Prostate gland (tissue), 2 donors: ENCODE measurements around the gene CACYBP. TPM values are rescaled to one million over a fixed set of nuclear protein-coding genes. Genes with fewer than 3 reads are reported as not detected.
"Not testable (repeated sequence)": the region's sequence is repeated elsewhere in the genome, so short reads cannot be mapped to it uniquely, and the experiment has no call there.

Experiments used
- DNase-seq: peaks from one replicate; pipeline ENCODE4 v3.0.0-alpha.2; 2019; ENCODE audit warnings: low spot score
- H3K27ac ChIP-seq, 2 donors: fragments of 200-600 bp; sonication (generic); 2 replicates each; pipeline ENCODE4 v1.5.1; 2017 to 2019
- H3K27me3 ChIP-seq: fragments of 200-600 bp; sonication (generic); replicated peaks from 2 replicates; pipeline ENCODE4 v1.5.1; 2019; ENCODE audit not compliant: insufficient read depth
- H3K36me3 ChIP-seq, 2 donors: fragments of 200-600 bp; sonication (generic); 1 replicate in 1 of 2; 2 replicates in 1 of 2; pipeline versions ENCODE4 v1.5.1 to v1.8.1; 2017 to 2019
- H3K4me1 ChIP-seq: fragments of 200-600 bp; sonication (generic); replicated peaks from 2 replicates; pipeline ENCODE4 v1.5.1; 2019
- H3K4me3 ChIP-seq, 2 donors: fragments of 200-600 bp; sonication (generic); 2 replicates each; pipeline ENCODE4 v1.5.1; 2017 to 2019
- H3K9me3 ChIP-seq: fragments of 200-600 bp; sonication (generic); 2 replicates; pipeline ENCODE4 v1.5.1; 2017
- POLR2A ChIP-seq: fragments of 450-650 bp; IDR thresholded peaks from one replicate; pipeline ENCODE4 v1.6.1; 2016; ENCODE audit warnings: antibody characterized with exemption, mild to moderate bottlenecking
- POLR2AphosphoS5 ChIP-seq: sonication (generic); formaldehyde crosslinking; IDR thresholded peaks from one replicate; pipeline ENCODE4 v1.6.1; 2017; ENCODE audit warnings: antibody characterized with exemption
- whole genome bisulfite sequencing: methylation state at CpG from one replicate; pipeline ENCODE4 v1.1.5; 2018; 5-methylcytosine and 5-hydroxymethylcytosine counted together
- intact Hi-C: fragments of 100-400 bp; cut with DNase I; formaldehyde crosslinking; loops from one replicate; pipeline ENCODE4 v1.14.2; 2022
- total RNA-seq, 2 donors: library from RNA; depleted of rRNA; stranded (reverse); fragments of >200 nt; gene quantifications; one replicate each; pipeline ENCODE4 v1.1.0, GENCODE V29; 2016
- TF ChIP-seq, protein P1 (sequence below), 4 experiments: fragments of 200-600 bp in 2 of 4; fragments of 450-650 bp in 2 of 4; sonication (generic) in 2 of 4; IDR thresholded peaks; 1 replicate in 3 of 4; 2 replicates in 1 of 4; pipeline ENCODE4 v1.5.1; 2016 to 2019; ENCODE audit warnings: antibody characterized with exemption in 4 of 4, mild to moderate bottlenecking in 2 of 4, moderate library complexity in 2 of 4

Gene CACYBP
- total RNA-seq, 2 donors from 2014 or later, result 151 to 199 TPM

DNA sequence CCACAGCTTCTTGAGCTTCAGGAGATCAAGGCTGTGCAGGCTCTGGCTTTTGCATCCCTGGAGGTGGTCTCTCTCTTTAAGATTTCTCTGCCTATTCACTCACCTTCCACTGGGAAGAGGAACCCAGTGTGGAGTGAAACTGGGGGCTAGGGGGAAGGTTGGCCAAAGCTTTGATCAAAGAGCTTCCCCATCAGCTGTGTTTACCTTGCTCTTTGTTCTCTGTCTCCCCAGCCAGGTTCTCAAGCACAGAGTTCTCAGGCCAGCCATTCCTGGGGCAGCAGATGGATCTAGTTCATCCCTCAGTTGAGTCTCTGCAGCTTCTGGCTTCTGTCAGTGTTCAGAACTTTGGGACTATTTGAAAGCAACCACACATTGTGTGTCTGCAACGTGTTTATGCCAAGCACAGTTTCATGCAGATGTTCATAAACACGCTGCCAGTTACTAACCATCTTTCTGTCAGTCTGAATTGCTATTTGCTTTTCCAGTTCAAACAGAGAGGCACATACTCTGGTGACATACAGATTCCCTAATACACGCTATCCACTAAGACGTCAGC, 40.7 kb downstream of the CACYBP start:
- Histone ChIP-seq H3K9me3 (no peaks in the 10 kb centered on the region), H3K4me3 (no peak overlapping the region), H3K27me3 (no peaks in the 10 kb centered on the region), H3K27ac (no peak overlapping the region), H3K36me3 (no peaks in the 10 kb centered on the region), H3K4me1 (no peaks in the 10 kb centered on the region)
- intact Hi-C loops, result no loop called here
- DNase-seq, result no peak
- TF ChIP-seq, protein P1, sequence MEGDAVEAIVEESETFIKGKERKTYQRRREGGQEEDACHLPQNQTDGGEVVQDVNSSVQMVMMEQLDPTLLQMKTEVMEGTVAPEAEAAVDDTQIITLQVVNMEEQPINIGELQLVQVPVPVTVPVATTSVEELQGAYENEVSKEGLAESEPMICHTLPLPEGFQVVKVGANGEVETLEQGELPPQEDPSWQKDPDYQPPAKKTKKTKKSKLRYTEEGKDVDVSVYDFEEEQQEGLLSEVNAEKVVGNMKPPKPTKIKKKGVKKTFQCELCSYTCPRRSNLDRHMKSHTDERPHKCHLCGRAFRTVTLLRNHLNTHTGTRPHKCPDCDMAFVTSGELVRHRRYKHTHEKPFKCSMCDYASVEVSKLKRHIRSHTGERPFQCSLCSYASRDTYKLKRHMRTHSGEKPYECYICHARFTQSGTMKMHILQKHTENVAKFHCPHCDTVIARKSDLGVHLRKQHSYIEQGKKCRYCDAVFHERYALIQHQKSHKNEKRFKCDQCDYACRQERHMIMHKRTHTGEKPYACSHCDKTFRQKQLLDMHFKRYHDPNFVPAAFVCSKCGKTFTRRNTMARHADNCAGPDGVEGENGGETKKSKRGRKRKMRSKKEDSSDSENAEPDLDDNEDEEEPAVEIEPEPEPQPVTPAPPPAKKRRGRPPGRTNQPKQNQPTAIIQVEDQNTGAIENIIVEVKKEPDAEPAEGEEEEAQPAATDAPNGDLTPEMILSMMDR (IDR thresholded peaks at IDR 0.05), result no peak
- TF ChIP-seq POLR2A (no peak), POLR2AphosphoS5 (no peak)
- 63% methylated on average over 4 of the region's 4 CpGs for WGBS

DNA sequence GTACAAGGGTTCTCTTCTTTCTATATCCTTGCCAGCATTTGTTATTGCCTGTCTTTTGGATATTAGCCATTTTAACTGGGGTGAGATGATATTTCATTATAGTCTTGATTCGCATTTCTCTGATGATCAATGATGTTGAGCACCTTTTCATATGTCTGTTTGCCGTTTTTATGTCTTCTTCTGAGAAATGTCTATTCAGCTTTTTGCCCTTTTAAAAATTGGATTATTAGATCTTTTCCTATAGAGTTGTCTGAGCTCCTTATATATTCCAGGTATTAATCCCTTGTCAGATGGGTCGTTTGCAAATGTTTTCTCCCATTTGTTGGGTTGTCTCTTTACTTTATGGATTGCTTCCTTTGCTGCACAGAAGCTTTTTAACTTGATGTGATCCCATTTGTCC, 42.9 kb downstream of the CACYBP start:
- Histone ChIP-seq H3K9me3 (no peaks in the 10 kb centered on the region), H3K4me1 (no peaks in the 10 kb centered on the region), H3K36me3 (no peaks in the 10 kb centered on the region), H3K27ac (no peak overlapping the region), H3K4me3 (no peak overlapping the region), H3K27me3 (no peaks in the 10 kb centered on the region)
- WGBS, result 79% methylated on average over 3 of the region's 3 CpGs
- intact Hi-C loops, result no loop called here
- DNase-seq, result no peak
- TF ChIP-seq, protein P1 (IDR thresholded peaks at IDR 0.05), result no peak
- TF ChIP-seq POLR2AphosphoS5 (no peak), POLR2A (no peak)

DNA sequence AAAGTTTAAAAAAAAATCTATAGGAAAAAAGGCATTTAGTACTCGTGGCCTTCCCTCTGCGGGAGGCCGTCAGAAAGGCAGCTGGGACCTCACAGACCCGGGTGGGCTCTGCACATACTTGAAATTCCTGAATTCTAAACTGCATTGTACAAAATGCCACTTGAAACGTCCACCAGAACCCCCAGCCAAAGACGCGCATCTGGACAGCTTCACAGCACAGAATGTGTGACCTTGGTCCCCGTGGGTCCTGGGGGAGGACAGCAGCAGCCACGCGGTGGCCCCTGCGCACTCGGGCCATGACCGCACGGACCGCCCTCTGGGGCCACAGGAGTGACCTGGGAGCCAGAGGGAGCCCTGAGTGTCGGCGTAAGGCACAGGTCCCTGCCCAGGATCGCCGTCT, 44.1 kb downstream of the CACYBP start:
- TF ChIP-seq POLR2AphosphoS5 (no peak), POLR2A (no peak)
- TF ChIP-seq, protein P1 (IDR thresholded peaks at IDR 0.05), result no peak
- H3K27me3 ChIP-seq, result no peaks in the 10 kb centered on the region
- H3K4me1 ChIP-seq, result no peaks in the 10 kb centered on the region
- H3K9me3 ChIP-seq, result no peaks in the 10 kb centered on the region
- no peak overlapping the region for H3K27ac ChIP-seq
- intact Hi-C loops, result no loop called here
- no peak overlapping the region for H3K4me3 ChIP-seq
- 72% methylated on average over 19 of the region's 19 CpGs for WGBS
- no peaks in the 10 kb centered on the region for H3K36me3 ChIP-seq
- no peak for DNase-seq

DNA sequence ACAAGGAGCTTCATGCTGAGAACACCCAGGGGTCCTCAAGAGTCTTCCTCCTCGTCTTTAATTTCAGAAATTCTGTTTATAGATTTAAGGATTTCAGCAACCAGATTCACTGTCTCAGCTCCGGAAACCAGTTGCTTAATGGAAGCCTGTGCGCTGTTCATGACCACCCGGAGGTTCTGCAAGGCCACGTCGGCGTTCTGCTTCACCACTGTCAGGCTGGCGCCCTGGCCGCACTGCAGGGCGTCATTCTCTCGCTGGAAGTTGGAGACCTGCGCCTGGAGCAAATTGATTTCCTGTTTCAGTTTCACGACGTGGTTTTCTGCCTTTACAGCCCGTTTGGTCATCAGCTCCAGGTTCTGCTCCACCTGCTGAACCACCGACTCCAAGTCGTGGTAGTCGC, 44.8 kb downstream of the CACYBP start:
- H3K27ac ChIP-seq, H3K27me3 ChIP-seq, H3K9me3 ChIP-seq, DNase-seq, intact Hi-C loops, H3K36me3 ChIP-seq, H3K4me3 ChIP-seq, H3K4me1 ChIP-seq: not testable (repeated sequence)
- 91% methylated on average over 18 of the region's 18 CpGs for WGBS

DNA sequence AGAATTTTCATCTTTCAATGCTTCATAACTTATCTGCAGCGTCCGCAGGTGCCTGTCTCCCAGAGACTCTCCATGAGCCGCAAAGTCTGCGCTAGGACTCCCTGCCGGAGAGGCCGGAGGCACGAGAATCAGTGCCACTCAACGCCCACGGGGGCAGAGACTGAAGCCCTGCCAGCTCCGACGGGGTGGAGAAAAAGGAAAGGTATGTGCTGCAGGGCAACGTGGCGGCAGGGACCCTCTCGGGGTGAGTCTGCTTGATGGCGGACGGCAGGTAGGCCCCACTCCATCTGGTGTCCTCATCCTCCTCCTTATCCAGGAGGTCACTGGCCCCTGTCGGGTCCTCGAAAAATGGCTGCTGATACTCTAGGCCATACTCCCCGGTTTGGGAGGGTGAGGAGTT, 45.4 kb downstream of the CACYBP start:
- Histone ChIP-seq H3K4me3 (no peak overlapping the region), H3K27ac (no peak overlapping the region), H3K9me3 (no peaks in the 10 kb centered on the region), H3K27me3 (no peaks in the 10 kb centered on the region), H3K36me3 (no peaks in the 10 kb centered on the region), H3K4me1 (no peaks in the 10 kb centered on the region)
- TF ChIP-seq, protein P1 (IDR thresholded peaks at IDR 0.05), result no peak
- TF ChIP-seq POLR2AphosphoS5 (no peak), POLR2A (no peak)
- no peak for DNase-seq
- 94% methylated on average over 19 of the region's 19 CpGs for WGBS
- intact Hi-C loops, result no loop called here
